ENCODE data around the gene SIRT2. TPM values are rescaled to one million over a fixed set of nuclear protein-coding genes. Genes with fewer than 3 reads are reported as not detected.

Gene SIRT2
- total RNA-seq, 6 experiments from 2014 or later = 34.9 to 36.4 (median 35.6) TPM

- Mint-ChIP-seq H3K36me3 (ENCODE audit: low read depth) (peaks cover 59% of the 10 kb centered on the region), H3K4me1 (ENCODE audit: low read depth) (peaks cover 81% of the 10 kb centered on the region), H3K4me3 (peak overlapping the region; percentile 79), H3K27ac (peak overlapping the region; percentile 92), H3K9me3 (no peaks in the 10 kb centered on the region), H3K27me3 (ENCODE audit: insufficient read depth) (peaks cover 12% of the 10 kb centered on the region)
- TF ChIP-seq CTCF (IDR thresholded peaks at IDR 0.05) = no peak
- DNase-seq = no peak
Measured at GRCh38 chr19:38836983-38837626, 62.3 kb downstream of the SIRT2 start.

GRCh38 chr19:38836159-38836982 is 63.0 kb downstream of the SIRT2 start:
- Mint-ChIP-seq H3K4me1 (ENCODE audit: low read depth) (peaks cover 83% of the 10 kb centered on the region), H3K27ac (peak overlapping the region; percentile 92), H3K9me3 (no peaks in the 10 kb centered on the region), H3K27me3 (ENCODE audit: insufficient read depth) (peaks cover 8% of the 10 kb centered on the region), H3K4me3 (peak overlapping the region; percentile 79), H3K36me3 (ENCODE audit: low read depth) (peaks cover 54% of the 10 kb centered on the region)
- DNase-seq = no peak
- TF ChIP-seq CTCF (IDR thresholded peaks at IDR 0.05) = no peak

GRCh38 chr19:38834590-38834989 is 64.8 kb downstream of the SIRT2 start:
- H3K4me1 Mint-ChIP-seq (ENCODE audit: low read depth) = peaks cover 85% of the 10 kb centered on the region
- peaks cover 6% of the 10 kb centered on the region for H3K27me3 Mint-ChIP-seq (ENCODE audit: insufficient read depth)
- TF ChIP-seq CTCF (IDR thresholded peaks at IDR 0.05) = no peak
- H3K9me3 Mint-ChIP-seq = no peaks in the 10 kb centered on the region
- H3K4me3 Mint-ChIP-seq = peak overlapping the region; percentile 5; the same call in 1 of the 2 replicates
- H3K36me3 Mint-ChIP-seq (ENCODE audit: low read depth) = peaks cover 46% of the 10 kb centered on the region
- DNase-seq = no peak
- H3K27ac Mint-ChIP-seq = peak overlapping the region; percentile 58

- no peak overlapping the region for H3K4me3 Mint-ChIP-seq
- H3K4me1 Mint-ChIP-seq (ENCODE audit: low read depth) = peaks cover 81% of the 10 kb centered on the region
- peaks cover 6% of the 10 kb centered on the region for H3K27me3 Mint-ChIP-seq (ENCODE audit: insufficient read depth)
- H3K9me3 Mint-ChIP-seq = no peaks in the 10 kb centered on the region
- TF ChIP-seq CTCF (IDR thresholded peaks at IDR 0.05) = no peak
- DNase-seq = no peak
- H3K36me3 Mint-ChIP-seq (ENCODE audit: low read depth) = peaks cover 41% of the 10 kb centered on the region
- peak overlapping the region; percentile 63 for H3K27ac Mint-ChIP-seq
Measured at GRCh38 chr19:38834104-38834490, 65.3 kb downstream of the SIRT2 start.

- Mint-ChIP-seq H3K27ac (peak overlapping the region; percentile 7; the same call in 1 of the 2 replicates), H3K4me1 (ENCODE audit: low read depth) (peaks cover 70% of the 10 kb centered on the region), H3K36me3 (ENCODE audit: low read depth) (peaks cover 35% of the 10 kb centered on the region), H3K9me3 (no peaks in the 10 kb centered on the region), H3K27me3 (ENCODE audit: insufficient read depth) (peaks cover 6% of the 10 kb centered on the region), H3K4me3 (no peak overlapping the region)
- DNase-seq = no peak
- no peak for TF ChIP-seq CTCF (IDR thresholded peaks at IDR 0.05)
Measured at GRCh38 chr19:38833092-38833425, 66.4 kb downstream of the SIRT2 start.

Measured in HFFc6 (cell line).